HG02588 (cell line): ENCODE results near the gene ZMYND19.
A peak's percentile ranks its signal among the peaks of the same experiment; 100 is the strongest.
"Not testable (repeated sequence)": the region's sequence is repeated elsewhere in the genome, so short reads cannot be mapped to it uniquely, and the experiment has no call there.

Source experiments
- ATAC-seq: cut with Tn5 transposase; IDR thresholded peaks from one replicate; pipeline ENCODE4 v1.9.1; 2021; ENCODE audit warnings: mild to moderate bottlenecking, moderate library complexity; ENCODE audit not compliant: unreplicated experiment

Gene ZMYND19

GRCh38 chr9:137590469-137591383, at the start of gene ZMYND19:
ZMYND19 (minus strand) TSS chr9:137590512; CDS start chr9:137590263, 249 bp downstream.
- peak; percentile 82 for ATAC-seq

DNA sequence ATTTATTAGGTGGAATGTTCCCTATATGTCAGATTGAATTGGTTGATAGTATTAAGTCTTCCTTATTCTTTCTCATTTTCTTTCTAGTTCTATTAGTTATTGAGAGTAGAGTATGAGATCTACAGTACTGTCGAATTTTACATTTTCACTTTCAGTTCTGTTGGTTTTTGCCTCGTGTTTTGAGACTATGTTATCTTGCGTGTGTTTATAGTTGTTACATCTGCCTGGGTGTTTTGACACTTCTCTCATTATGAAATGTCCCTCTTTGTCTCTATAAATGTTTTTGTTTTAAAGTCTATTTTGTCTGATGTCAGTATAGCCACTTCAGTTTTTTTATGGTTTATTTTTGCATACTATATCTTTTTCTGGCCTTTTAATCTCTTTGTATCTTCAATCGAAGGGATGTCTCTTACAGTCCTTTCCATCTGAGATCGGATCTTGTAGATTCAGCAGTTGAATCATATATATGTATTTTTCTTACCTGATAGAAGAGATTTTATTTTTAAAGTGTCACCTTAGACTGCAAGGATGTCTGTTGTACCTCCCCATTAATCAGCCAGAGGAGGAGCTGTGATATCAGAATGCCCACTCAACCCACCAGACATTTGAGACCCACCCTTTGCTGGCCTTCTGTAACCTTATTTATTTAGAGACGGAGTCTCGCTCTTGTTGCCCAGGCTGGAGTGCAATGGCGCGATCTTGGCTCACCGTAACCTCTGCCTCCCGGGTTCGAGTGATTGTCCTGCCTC, 49.2 kb upstream of the ZMYND19 start:
- ATAC-seq: no peak

DNA sequence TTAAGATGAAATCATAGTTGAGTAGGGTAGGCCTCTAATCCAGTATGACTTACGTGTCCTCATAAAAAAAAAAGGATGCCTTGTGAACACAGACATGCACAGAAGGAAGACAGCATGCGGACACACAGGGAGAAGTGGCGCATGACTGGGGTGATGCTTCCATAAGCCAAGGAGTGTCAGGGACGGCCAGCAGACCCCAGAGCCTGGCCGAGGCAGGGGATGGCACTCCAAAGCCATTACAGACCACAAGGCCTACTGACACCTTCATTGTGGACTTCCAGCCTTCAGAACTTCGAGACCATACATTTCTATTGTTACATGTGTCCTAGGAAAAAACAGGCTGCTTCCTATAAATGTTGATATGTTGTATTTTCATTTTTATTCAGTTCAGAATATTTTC, 48.4 kb upstream of the ZMYND19 start:
- no peak for ATAC-seq

- ATAC-seq: no peak
Measured at GRCh38 chr9:137634016-137634415, 43.7 kb upstream of the ZMYND19 start.

DNA sequence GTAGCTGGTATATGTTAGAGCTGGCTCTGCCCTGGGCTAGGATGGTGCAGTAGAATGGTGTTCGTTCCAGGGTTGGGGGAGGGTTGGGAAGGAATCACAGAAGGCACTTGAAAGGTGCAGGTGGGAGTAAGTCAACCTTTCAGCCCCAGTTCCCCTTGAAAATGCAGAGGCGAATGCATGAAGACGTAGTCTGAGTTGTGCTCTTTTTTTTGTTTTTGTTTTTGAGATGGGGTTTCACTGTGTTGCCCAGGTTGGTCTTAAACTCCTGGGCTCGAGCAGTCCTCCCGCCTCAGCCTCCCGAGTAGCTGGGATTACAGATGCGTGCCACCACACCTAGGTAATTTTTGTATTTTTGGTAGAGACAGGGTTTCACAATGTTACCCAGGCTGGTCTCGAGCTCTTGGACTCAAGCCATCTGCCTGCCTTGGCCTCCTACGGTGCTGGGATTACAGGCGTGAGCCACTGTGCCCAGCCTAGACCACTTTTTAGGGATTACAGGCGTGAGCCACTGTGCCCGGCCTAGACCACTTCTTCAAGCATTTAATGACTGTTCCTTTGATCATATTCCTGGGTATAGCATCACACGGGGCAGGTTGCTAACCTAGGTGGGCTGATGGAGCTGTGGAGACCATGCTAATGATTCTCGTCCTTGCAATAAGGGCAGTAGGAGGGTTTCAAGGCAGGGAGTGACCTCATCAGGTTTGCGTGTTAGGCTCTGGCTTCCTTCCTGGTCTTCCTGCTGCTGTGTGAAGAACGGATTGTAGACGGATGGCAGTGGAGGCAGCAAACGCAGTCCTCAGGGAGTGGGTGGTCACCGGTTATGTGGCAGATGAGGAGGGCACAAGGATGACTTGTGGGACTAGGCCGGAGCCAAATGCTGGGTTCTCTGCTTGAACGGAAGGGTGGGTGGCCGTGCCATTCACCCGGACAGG, 42.2 kb upstream of the ZMYND19 start:
- ATAC-seq: no peak

DNA sequence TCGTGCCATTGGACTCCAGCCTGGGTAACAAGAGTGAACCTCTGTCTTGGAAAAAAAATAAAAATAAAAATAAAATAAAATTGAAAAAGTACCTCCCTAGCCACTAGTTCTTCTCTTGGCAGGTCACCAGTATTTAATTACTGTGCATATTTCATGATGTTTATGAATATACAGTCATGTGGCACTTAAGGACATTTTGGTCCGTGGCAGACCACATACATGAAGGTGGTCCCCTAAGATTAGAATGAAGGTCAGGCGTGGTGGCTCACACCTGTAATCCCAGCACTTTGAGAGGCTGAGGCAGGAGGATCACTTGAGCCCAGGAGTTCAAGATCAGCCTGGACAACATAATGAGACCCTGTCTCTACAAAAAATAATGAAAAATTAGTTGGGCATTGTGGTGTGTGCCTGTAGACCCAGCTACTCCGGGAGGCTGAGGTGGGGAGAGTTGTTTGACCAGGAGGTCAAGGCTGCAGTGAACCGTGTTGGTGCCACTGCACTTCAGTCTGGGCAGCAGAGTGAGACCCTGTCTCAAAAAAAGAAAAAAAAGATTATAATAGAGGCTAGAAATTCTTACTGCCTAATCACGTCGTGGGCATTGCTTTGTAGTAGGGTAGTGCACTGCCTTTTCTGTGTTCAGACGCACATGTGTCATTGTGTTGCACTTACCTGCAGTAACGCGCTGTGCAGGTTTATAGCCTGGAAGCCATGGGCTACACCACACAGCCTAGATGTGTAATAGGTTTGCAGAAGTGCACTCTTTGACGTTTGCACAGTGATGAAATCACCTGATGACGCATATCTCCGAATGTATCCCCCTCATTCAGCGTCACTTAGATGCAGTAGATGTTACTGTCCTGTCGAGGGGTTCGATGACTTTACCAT, 41.3 kb upstream of the ZMYND19 start:
- no peak for ATAC-seq

DNA sequence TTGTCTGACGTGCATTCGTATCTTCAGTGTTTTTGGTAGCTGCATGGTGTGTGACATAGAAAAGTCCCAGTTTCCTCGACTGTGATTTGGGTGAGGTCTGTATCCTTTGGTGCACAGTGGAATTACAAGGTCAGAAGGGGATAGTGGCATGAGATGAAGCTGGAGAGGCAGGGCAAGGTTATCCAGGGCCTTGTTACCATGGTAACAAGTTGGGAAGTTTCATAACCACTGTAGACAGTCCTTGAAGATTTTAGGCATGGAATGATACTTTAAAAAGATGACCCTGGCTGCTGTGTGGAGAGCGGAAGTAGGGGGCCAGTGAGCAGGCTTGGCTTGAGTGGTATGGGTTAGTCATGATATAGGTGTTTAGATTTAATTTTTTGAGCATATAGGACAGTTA, 40.4 kb upstream of the ZMYND19 start:
- no peak for ATAC-seq

DNA sequence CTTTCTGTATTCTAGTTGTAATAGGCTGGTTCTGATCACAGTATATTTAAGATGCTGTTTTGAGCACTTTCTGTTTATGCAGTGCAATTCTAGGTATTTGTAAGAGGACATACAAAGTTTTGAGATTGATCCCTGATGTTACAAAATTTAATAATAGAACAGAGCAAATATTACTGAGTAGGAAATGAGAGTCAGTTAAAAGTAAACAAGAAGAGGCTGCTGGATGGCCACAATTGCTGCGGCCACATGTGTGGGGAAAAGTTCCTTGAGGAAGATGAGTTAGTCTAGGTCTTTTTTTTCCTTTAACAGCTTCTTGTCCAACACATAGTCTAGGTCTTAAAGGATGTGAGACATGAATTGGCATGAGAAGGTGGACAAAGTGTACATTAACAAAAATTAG, 39.8 kb upstream of the ZMYND19 start:
- no peak for ATAC-seq

GRCh38 chr9:137627406-137627805, 37.1 kb upstream of the ZMYND19 start:
- ATAC-seq: not testable (repeated sequence)

GRCh38 chr9:137626464-137626863, 36.2 kb upstream of the ZMYND19 start:
- no peak for ATAC-seq

DNA sequence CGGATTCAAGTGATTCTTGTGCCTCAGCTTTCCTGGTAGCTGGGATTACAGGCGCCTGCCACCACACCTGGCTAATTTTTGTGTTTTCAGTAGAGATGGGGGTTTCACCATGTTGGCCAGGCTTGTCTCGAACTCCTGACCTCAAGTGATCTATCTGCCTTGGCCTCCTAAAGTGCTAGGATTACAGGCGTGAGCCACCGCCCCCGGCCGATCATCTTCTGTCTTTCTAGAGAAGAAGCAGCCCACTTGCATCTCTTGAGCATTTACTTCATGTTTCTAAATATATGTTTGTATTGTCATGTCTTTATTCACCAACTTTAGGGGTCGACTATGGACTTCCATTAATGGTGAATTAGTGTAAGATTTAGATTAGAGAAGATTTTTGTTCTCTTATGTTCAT, 31.9 kb upstream of the ZMYND19 start:
- not testable (repeated sequence) for ATAC-seq

DNA sequence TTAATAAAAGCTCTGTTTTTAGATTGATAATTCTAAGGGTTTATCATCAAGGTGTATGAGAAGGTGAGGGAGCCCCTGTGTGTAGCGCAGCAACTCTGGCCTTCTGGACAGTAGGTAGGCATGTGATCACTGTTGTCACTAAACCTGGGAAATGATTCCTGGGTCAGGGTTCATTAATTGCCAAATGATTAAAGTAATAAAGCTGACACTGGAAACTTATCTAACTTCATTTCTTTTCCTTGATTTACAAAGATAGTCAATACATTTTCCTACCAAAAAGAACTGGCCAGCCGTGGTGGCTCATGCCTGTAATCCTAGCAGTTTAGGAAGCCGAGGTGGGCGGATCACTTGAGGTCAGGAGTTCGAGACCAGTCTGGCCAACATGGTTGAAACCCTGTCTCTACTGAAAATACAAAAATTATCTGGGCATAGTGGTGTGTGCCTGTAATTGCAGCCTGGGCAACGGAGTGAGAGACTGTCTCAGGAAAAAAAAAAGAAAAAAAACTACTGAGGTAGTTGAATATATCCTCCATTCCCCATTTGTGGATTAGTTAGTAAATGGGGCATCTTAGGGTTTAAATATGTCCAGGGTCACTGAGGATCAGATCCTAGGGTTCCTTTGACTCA, 30.9 kb upstream of the ZMYND19 start:
- ATAC-seq: no peak

DNA sequence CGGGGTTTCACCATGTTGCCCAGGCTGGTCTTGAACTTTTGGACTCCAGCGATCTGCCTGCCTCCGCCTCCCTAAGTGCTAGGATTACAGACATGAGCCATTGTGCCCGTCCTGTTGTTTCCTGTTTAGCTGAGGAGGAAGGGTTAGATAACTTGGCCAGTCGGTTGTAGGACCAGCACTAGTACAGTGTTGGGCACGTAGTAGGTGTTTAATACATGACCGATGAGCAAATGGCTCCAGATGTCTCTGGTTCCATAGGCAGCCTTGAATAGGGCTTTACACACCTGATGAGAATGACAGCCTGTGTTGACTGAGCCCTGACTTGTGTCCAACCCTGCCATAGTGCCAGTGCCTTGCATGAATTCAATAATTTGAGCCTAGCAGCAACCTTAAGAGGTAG, 30.3 kb upstream of the ZMYND19 start:
- ATAC-seq: no peak

DNA sequence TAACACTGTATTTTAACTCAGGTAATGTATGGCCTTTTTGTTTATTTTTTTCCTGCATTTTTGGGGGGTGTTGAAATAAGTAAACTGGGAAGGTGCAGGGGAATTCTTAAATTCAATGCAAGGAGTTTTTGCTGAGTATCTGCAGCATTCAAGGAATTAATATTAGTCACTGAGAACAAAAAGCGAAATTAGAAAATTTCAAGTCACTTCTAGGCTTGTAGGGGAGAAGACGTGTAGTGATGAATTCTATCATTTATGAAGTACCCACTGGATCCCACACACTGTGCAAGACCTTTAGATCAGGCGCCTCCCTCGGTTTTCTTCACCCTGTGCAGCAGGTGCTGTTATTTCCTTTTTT, 29.7 kb upstream of the ZMYND19 start:
- ATAC-seq: no peak

DNA sequence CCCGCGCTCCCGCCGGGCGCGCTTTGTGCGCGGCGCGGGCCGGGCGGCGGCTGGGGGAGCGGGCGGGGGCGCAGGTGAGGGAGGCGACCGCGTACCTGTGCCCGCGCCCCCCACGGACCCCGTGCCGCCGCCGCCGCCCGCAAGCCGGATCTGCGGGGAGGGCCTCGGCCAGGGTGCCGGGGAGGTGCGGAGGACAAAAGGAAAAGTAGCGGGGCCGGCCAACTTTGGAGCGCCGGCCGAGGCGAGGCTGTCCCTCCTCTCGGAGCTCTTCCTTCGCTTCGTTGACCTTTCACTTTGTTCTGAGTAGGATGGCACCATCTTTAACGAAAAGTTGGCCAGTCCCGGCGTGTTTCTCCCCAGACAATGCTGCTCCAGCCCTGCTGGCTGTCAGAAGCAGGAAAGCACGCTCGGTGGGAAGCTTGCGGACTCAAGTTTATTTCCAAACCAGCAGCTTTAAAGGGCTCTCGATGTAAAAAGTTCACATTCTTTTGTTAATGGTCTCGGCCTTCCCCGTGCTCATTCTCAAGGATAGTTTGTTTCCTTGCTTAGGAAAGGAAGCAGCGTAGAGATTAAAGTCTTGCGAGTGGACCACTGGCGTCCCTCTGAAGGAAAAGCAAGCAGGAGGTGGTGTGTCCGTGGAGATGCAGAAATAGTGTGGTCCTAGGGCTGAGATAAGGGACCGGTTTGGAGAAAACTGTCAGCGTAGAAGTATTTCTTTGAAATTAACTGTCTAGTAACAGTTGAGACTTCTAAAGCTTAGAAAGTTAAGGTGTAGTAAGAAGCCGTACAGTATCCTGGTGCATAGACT, 29.1 kb upstream of the ZMYND19 start:
- ATAC-seq: no peak

- peak; percentile 72 for ATAC-seq
Measured at GRCh38 chr9:137618105-137619067, 28.1 kb upstream of the ZMYND19 start, which contains the start of gene EHMT1. EHMT1 (plus strand) TSS chr9:137619005; CDS start chr9:137619029, 24 bp downstream.

GRCh38 chr9:137615387-137615871, 25.1 kb upstream of the ZMYND19 start:
- ATAC-seq: no peak
